NAMALWA (cell line): ENCODE measurements around the gene RAD51B.
A peak's percentile ranks its signal among the peaks of the same experiment; 100 is the strongest.

Source experiments
- DNase-seq: peaks from one replicate; pipeline ENCODE4 v3.0.0-alpha.2; 2015; ENCODE audit warnings: low spot score

Gene RAD51B

GRCh38 chr14:68598621-68599447 is 779.3 kb downstream of the RAD51B start:
- no peak for DNase-seq

GRCh38 chr14:68599896-68600610 is 780.5 kb downstream of the RAD51B start:
- no peak for DNase-seq

GRCh38 chr14:68602507-68602906 is 782.9 kb downstream of the RAD51B start:
- DNase-seq, result no peak

- DNase-seq, result no peak
Measured at GRCh38 chr14:68603533-68604360, 784.2 kb downstream of the RAD51B start.

- DNase-seq, result no peak
Measured at GRCh38 chr14:68604361-68604730, 784.8 kb downstream of the RAD51B start.

GRCh38 chr14:68604822-68605221 is 785.2 kb downstream of the RAD51B start:
- DNase-seq, result no peak

GRCh38 chr14:68606176-68606575 is 786.6 kb downstream of the RAD51B start:
- no peak for DNase-seq

GRCh38 chr14:68606644-68607043 is 787.1 kb downstream of the RAD51B start:
- no peak for DNase-seq

- DNase-seq, result no peak
Measured at GRCh38 chr14:68607081-68607866, 787.7 kb downstream of the RAD51B start.

- no peak for DNase-seq
Measured at GRCh38 chr14:68607867-68608573, 788.4 kb downstream of the RAD51B start.

- DNase-seq, result no peak
Measured at GRCh38 chr14:68608574-68608962, 789.0 kb downstream of the RAD51B start.

GRCh38 chr14:68609012-68609411 is 789.4 kb downstream of the RAD51B start:
- DNase-seq, result no peak

GRCh38 chr14:68610251-68610793 is 790.7 kb downstream of the RAD51B start:
- no peak for DNase-seq

- no peak for DNase-seq
Measured at GRCh38 chr14:68611599-68611998, 792.0 kb downstream of the RAD51B start.

- no peak for DNase-seq
Measured at GRCh38 chr14:68612049-68612448, 792.5 kb downstream of the RAD51B start.

GRCh38 chr14:68616221-68616902 is 796.8 kb downstream of the RAD51B start:
- DNase-seq, result peak; percentile 15

- DNase-seq, result no peak
Measured at GRCh38 chr14:68619790-68620574, 800.4 kb downstream of the RAD51B start.

- DNase-seq, result no peak
Measured at GRCh38 chr14:68621400-68622365, 802.1 kb downstream of the RAD51B start.
